ENCODE results near the gene LY86.

LY86 gene
- 0 to 0.37 (median 0.33) reads per million in 4 experiments for total RNA-seq

DNA sequence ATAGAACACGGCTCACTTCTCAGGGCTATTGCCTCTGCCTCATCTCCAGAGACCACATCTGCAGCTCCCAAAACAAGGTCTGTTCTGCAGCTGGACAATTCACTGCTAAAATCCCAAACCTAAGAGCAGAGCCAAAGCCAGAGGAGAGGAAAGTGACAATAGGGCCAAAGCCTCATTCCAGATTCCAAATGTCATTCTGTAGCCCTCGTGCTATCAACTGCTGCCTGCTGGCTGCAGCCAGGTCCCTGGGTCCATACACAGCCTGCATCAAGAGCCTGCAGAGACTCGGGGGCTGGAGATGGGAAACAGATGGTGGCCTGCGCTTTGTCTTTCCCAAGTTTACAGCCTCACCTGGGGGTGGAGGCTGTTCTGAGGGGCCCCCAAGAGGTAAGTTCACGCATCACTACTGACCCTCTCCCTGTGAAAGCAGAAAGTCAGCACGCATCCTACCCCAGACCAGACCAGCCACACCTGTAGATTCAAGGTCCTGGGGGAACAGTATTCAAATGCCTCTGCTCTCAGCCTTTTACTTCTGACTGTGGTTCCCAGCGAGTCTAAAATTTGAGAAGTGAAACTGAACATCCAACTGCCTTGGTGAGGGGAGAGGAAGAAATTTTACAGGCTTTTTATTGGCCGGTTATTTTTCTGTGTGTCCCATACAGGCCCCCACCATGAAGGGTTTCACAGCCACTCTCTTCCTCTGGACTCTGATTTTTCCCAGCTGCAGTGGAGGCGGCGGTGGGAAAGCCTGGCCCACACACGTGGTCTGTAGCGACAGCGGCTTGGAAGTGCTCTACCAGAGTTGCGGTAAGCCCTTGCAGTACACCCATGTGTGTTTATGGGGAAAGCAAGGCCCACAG is at the start of gene LY86:
Gene LY86, plus strand, starts transcription at position 657 of the 860 bp plus-strand sequence. Its CDS starts 15 bp downstream, at position 672.
- DNase-seq = no peak

DNA sequence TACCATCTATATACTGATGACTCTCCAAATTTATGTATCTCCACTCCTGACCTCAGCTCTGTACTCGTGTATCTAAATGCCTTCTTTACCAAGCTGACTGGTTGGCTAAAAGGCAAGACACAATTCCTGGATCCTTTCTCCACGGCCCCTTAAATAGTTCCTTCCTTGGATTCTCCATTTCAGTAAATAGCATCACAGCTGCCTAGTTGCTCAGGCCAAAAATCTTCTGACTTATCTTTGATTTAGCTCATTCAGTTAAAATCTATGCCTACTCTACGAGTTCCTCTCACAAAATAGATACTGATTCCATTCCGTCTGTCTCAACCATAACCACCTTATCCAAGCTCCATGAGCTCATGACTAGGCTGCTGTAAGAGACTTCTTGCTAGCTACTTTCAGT is 49.5 kb upstream of the LY86 start:
- DNase-seq = no peak

DNA sequence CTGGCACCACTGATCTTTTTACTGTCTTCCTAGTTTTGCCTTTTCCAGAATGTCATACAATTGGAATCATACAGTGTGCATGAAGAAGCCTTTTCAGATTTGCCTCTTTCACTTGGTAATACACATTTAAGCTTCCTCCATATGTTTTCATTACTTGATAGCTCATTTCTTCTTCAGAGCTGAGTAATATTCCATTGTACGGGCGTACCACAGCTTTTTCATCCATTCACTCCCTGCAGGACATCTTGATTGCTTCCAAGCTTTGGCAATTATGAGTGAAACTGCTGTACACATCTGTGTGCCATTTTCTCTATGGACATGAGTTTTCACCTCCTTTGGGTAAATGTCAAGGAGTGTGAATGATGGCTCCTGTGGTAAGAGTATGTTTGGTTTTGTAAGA is 46.2 kb upstream of the LY86 start:
- no peak for DNase-seq

DNA sequence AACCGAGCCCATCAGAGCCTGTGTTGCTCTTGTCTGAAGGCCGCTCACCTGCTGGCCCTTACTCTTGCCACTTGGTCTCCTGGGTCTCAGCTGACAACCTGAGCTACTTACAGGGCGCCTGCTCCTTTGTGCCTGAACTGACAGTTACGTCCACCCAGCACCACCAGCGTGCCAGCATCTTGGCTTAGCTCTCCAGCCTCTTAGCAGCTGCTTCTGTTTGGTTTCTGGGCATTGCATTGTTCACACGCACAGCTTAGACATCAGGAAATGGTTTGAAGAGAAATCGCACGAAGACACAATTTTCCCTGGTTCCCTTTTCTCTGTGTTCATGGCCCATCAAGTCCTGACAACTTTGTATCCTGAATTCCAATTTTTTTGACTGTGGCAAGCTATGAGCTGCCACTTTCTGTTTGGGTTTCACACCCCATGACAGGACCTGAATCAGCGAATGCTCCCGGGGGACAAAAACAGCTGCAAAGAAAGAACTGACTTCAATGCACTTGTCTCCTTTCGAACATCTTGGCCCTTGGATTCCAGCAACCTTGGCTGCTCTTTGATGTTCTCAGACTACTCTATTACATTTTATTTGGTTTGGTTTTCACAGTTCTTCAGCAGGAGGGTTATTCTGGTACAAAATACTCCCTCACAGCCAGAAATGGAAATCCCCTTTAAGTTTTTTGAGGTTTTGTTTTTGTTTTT is 45.2 kb upstream of the LY86 start:
- DNase-seq = no peak

DNA sequence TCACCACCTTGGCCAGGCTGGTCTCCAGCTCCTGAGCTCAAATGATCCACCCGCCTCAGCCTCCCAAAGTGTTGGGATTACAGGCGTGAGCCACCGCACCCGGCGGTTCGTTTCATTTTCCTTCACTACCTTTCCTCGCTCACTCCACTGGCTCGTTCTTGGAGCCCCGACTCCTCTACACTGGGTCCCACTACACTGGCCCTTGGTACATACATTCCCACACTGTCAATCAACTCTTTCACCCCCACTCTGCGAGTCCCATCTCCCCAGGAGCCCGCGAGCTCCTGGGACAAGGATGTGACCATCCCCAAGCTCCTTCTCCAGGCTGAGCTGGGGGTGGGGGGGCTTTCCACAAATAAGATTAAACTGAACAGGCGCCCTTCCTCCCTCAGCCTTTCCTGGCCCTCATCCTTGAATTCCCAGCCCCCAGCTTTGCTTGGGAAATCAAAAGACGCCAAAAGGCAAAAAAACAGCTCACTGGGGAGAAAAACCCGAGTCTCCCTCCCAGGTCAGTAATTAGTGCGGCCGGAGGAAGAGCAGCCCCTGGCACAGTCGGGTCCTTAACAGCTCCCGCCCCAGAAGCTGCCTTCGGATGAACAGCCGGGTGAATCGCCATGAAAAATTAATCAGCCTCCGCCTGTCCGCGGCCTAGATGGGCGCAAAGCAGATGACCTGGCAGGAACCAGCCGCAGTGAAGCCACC is 42.8 kb upstream of the LY86 start:
- DNase-seq = no peak

DNA sequence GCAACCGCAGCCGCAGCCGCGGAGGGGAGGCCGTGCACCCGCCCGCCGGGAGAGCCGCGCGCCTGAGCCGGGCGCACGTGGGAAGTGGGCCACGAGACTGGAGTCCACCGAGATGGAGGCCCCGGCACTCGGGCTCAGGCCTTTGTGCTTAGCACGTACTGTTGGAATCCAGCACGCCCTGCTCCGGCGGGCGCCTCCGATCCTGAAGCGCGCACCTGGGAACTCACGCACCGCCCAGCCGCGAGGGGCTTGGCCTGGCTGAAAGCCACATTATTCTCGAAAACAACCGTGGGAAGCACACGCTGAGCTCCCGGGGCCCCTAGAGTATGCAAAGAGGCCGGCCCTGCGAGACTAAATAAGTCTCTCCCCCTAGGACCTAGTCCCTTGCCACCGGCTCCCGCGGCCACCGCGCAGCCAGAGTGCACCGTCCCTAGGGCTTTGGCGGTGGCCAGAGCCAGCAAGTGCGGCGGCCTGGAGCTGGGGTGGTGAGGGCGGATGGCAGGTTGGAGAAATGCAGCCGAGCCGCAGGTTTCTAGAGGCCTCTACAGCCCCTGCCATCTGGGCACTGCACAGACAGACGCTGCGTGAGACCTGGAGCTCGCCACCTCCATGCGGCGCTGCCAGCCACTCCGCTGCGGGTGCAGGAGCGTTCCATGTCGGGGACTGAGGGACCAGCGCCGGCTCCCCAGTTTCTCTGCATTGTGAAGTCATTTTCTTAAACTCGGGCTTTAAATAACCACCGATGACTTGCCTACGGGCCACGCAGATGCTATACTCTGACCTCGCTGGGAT is 42.0 kb upstream of the LY86 start:
- DNase-seq = no peak

DNA sequence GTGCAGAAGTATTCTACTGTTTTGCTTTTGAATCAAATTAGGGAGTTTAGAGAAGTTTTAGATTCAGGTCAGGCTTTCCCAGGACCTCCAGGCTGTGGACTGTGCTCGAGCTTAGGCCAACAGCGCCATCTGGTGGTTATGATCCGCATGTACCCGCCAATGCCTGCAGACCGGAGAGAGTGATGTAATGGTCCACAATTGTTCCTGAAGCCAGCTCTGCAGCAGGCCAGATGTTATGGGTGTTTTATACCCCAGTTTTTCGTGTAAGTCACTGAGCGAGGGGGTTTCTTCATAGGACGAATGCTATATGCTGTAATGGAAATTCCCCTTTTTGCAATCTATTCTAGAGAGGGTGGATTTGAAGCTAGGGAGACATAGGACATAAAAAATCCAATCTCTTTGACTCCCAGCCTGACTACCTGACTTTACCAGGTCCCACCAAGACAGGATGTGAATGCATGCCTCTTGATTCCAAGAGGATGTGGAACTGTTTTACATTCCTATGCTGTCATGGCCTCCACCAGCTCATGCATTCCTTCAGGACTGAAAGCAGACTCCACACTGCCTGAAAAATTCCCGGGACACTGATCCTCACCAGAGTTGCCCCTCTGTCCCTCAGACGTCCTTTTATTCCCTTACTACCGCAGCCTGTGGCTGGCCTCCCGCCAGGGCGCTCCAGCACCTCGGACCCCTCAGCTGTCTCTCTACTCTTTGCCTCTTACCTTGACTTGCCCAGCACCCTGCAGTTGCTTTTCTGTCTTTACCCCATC is 41.2 kb upstream of the LY86 start:
- peak; percentile 73 for DNase-seq

DNA sequence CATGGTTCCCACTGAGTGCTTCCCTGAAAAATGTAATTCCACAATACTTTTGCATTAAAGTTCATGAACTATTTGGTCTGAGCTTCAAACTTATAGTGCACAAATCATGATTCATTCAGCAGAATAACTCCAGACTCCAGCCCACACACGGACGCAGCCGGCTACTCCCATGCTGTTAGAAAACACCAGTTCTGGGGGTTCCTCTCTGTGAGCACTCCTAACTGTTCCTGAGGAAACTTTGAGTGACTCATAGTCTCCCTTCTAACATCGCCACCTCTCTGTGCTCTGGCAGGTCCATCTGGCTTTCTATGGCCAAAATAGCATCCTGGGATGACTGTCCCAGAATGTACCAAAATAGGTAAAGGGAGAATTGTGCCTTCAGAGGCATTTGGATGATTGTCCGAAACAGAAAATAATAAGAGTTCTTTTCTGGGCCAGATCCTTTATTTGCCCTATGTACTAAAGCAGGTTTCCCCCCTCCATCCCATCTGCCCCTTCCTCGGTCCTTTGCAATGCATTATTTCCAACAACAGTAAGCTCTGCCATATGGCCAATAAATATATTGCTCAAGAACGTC is 32.3 kb upstream of the LY86 start:
- no peak for DNase-seq

DNA sequence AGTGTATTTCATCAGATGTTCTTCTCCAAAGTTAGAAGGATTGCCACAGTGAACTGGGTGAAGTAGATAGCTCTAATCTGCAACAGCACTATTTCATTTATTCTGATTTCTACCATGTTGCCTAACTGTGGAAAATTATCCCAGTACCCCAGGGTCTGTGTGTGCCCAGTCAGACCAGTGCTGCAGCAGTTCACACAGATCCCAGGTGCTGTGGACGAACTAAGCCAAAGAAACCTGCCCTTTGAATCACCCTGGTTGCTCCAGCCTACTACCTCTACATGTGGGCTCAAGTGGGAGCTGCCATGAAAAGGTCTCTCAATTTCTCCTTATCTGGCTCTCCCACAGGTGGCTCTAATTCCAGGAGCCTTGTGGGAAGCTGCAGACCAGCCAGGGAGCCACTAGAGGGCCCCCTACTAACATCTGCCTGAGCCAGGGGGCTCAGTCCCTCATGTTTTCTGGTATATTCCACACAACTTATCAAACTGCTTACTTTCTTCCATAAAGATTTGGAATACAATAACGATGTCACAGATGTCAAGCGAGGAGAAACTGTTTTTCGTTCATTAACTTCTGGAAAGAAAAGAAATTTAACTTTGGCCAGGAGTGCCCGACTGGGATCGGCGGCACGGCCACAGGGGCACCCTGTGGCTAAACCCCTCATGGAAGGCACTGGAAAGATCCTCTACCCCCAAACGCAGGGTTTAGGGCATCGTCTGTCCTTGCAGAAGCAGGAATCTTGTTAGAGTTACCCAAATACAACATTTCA is 31.6 kb upstream of the LY86 start:
- DNase-seq = peak; percentile 5

DNA sequence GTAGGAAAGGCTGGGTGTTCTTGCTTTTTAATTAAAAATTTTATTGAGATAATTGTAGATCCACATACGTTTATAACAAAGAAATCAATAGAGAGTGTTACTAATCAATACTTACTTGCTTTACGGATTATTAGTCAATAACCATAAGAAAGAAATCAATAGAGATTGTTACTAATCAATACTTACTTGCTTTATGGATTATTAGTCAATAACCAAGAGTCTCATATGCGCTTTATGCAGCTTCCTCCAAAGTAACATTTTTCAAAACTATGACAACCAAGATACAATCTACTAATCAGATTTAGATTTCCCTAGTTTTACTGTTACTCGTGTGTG is 31.0 kb upstream of the LY86 start:
- DNase-seq = no peak

DNA sequence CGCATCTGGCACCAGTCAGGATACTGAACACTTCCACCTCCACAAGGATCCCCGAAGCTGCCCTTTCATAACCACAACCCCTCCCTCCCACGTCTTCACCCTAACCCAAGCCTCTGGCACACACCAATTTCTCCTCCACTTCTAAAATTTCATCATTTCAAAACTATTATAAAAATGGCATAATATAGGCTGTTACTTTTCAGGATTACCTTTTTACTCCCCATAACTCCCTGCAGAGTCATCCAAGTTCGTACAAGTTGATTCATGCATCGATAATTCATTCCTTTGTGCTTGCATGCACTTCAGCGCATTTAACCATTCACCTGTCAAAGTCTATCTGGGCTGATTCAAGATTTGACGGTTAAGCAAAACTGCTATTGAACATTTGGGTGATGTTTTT is 30.6 kb upstream of the LY86 start:
- no peak for DNase-seq

DNA sequence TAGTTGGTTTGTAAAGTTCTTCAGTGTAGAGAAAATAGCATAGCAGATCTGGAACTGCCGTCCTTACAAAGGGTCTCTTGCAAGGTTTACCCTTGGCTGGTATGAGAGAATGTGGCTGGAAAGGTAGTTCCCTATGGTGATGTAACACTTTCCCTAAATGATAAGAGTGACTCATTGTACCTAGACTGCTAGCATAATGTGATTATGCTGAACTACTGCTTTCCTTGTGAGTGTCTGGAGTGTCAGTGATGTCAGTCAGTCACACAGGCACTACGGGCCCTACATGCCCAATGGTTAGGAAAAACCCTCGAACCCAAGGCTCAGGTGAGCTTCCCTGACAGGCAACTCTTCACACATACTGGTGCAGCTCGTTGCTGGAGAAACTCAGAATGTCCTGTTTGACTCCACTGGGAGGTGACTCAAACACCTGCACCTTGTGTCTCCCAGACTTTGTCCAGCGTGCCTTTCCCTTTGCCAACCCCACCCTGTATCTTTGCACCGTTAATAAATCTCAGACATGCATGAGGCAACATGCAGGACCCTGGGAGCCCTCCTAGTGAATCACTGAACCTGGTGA is 28.4 kb upstream of the LY86 start:
- DNase-seq = no peak

DNA sequence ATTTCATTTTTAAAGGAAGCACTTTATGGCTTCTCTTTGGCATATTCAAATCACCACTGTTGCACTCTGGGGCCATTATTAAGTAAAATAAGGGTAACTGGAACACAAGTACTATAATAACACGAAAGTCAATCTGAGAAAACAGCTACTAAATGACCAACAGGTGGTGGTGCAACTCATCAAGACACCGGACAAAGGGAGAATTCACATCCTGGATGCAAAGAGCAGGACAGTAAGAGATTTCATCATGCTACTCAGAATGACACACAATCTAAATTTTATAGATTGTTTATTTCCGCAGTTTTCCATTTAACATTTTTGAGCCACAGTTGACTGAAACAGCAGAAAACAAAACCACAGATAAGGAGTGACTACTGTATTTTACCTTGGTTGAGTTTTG is 27.6 kb upstream of the LY86 start:
- no peak for DNase-seq

DNA sequence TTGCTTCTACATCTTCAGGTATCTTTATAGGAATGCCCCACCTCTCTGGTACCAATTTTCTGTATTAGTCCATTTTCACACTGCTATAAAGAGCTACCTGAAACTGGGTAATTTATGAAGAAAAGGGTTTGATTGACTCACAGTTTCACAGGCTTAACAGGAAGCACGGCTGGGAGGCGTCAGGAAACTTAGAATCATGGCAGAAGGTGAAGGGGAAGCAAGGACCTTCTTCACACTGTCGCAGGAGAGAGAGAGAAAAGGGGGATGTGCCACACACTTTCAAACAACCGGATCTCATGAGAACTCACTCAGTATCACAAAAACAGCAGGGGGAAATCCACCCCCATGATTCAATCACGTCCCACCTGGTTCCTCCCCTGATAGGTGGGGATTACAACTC is 24.4 kb upstream of the LY86 start:
- no peak for DNase-seq

DNA sequence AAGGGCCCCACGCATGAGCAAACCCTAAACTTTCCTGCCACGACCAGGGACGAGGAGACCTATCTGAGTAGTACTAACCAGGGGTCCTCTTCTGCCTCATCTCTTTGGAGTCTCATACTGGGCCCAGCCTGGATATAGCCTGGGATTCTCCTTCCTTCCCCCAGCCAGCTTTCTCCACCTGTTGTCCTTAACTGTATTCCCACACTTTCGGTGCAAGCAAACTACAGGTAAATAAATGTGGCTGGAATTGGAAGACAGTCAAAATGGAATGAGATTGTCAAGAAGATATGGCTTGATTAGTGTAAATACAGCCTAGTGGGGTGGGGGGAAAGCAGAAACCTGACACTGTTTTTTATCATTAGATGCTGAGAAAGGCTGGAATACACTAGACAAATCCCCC is 23.5 kb upstream of the LY86 start:
- DNase-seq = no peak

DNA sequence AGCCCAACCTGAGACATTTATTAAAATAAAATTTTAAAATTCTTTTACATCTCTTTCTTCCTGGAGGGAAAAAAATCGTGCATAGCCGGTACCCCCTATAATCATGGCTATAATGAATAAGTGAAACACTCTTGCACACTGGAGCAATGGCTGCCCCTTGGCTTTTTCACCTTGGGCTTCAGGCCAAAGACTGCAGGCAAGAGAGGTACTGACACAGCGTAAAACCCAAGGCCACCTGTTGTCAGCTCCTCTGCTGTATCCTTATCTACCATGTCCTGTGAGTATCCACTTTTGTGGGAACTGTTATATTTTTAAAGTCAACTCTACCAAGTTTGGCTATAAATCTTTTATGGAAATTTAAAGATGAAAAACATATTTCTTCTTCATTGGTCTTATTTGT is 23.0 kb upstream of the LY86 start:
- DNase-seq = no peak

DNA sequence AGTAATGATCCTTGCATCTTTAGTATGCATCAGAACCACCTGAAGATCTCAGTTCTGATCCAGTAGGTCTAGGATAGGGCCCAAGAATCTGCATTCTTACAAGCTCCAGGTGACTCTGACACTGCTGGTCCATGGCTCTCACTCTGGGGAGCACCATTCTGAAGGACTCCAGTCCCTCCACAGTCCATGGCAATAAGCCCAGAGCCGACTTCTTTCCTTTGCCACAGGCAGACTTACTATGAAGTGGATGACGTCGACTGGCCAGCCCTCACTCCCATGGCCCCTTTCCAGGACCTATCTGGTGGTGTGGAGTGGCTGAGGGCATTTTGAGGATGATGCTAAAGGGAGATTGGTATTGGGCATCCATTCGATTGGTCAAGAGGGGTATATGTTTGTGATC is 21.8 kb upstream of the LY86 start:
- no peak for DNase-seq

DNA sequence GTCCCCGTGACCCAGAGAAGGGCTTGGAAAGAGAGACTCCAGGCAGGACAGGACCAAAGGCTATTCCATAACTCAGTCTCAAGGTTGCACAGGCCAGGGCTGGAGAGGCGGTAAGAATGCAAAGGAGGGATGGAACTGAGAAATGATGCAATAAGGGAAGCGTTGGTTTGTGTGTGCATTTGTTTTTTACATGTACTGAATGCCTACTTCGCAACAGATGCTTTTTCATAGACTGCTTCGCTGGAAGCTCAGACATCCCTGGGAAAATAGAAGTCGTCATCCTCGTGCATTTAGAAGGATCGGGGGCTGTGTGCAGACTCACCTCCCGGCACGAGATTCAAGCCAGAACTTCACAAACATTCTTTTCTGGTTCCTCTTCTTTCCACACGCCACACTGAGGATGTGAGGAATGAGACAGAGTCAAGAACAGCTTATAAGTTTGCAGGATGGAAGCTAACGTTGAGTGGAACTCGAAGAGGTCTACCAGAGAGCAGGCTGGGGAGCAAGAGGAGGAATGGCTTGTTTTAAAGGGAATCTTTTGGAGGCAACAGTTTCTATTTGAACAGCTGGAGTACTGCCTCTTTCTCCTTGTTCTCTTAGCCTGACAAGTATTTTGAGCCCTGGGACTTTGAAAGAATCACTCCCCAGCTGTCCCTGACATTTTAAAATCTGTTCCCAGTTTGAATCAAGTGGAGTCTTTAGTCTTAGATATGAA is 19.3 kb upstream of the LY86 start:
- DNase-seq = no peak

DNA sequence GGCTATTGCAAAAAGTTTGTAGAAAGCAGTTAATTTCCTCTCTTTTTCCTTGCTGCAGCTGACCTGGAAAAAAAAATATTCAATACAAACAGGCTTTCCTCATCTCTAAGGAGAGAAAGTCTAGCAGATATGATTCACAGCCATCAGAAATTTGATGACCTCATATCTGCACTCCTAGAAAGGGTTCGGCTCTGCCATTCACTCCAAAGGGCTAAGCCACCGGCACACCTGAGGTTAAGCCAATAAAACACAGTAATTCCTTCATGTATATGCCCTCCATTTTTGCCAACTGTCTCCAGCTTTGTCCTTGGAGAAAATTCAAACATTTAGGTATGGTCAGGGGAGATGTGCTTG is 18.7 kb upstream of the LY86 start:
- no peak for DNase-seq

All from effector CD8-positive, alpha-beta T cell (primary cell).